ENCODE data around the gene PNP.

PNP gene

DNA sequence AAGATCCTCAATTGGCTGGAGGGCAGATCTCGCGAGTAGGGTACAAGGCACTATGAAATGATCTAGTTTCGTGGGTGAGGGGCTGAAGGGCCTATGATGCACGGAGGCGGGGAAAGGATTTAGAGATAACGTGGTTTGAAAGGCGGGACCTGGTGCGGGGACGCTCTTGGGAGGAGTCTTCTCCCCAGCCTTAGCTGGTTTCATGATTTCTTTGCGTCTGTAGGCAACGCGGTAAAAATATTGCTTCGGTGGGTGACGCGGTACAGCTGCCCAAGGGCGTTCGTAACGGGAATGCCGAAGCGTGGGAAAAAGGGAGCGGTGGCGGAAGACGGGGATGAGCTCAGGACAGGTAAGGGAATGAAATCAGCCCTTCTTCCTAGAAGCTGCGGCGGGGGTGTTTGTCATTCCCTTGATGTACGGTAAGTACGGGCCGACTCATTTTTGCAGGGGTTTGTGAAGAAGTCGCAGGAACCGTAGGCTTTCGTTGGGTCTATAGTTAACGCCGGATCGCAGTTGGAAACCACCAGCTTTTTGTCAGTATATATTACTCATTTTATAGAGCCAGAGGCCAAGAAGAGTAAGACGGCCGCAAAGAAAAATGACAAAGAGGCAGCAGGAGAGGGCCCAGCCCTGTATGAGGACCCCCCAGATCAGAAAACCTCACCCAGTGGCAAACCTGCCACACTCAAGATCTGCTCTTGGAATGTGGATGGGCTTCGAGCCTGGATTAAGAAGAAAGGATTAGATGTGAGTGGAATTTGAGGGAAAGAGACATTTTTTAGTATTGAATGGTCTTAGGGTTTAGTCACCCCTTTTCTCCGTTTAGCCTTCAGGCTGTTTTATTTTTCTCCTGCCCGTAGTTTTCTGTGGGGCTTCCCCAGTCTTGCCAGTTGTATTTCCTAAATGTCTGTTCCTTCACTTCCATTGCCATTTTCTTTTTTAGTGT is 13.6 kb upstream of the PNP start:
- DNase-seq (ENCODE audit: low read depth): no peak

DNA sequence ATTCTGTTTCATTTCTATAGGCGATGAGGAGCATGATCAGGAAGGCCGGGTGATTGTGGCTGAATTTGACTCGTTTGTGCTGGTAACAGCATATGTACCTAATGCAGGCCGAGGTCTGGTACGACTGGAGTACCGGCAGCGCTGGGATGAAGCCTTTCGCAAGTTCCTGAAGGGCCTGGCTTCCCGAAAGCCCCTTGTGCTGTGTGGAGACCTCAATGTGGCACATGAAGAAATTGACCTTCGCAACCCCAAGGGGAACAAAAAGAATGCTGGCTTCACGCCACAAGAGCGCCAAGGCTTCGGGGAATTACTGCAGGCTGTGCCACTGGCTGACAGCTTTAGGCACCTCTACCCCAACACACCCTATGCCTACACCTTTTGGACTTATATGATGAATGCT is 12.2 kb upstream of the PNP start:
- no peak for DNase-seq (ENCODE audit: low read depth)

DNA sequence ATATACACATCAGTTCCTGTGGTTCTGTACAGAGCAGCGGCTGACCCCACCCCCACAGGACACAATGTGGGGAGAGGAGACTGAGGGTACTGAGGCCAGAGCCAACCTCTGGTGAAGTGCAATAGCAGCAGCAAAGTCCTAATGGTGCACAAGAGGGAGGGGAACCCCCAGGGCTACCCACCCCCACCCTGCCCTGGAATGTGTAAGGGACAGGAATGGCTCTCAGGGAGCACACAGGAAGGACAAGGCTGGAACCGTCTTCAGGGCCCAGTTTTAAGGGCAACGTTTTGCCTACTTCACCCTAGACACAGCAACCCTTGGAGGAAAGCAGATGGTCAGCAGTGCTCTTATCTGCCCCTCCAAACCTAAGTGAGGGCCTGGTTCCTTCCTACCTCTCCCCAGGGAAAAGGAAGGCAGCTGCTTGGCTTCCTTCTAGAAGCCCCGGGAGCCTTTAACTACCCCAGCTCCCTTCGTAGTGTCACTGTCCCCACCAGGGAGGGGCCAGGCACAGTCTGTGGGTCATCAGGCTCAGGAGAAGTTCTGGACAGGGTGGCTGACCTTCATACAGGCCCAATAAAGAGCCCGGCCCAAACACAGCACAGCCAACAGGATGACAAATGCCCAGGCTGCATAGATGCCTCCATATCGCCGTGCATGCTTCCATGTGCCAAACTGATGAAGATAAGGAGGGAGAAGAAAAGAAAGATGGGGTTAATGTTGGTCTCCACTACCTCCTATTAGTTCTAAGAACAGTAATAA is 11.0 kb upstream of the PNP start:
- no peak for DNase-seq (ENCODE audit: low read depth)

DNA sequence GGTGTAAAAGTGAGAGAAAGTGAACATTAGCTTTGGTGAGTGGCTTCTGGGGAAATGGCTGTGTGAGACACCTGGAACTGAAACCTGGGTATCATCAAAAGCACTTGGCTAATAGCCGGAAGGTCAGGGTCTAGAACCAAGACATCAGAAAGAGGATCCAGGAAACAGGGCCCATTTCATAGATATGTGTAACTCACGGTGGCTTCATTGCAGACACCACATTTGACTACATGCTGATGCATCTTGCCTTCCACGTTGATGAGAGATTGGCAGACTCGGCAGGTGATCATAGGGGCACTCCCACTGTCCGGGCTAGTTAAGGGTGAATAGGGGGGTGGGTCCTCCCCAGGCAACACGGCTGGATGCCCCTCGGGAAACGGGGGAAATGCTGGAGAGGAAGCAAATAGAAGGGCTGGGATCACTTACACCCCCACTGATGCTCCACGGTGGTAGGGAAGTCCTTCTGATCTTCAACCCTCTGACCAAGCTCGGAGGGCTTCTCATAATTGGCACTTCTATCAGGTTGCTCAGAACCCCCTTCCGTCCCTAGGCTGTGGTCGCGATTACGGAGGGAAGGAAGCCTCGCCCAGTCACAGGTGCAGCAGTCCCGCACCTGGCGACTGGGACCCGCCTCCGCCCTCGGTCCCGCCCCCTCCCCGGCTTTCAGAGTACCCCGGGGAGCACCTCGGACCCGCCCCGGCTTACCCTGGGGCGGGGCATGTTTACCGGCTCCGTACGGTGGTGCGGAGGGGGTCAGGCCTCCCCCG is 8.6 kb upstream of the PNP start:
- DNase-seq (ENCODE audit: low read depth): no peak

DNA sequence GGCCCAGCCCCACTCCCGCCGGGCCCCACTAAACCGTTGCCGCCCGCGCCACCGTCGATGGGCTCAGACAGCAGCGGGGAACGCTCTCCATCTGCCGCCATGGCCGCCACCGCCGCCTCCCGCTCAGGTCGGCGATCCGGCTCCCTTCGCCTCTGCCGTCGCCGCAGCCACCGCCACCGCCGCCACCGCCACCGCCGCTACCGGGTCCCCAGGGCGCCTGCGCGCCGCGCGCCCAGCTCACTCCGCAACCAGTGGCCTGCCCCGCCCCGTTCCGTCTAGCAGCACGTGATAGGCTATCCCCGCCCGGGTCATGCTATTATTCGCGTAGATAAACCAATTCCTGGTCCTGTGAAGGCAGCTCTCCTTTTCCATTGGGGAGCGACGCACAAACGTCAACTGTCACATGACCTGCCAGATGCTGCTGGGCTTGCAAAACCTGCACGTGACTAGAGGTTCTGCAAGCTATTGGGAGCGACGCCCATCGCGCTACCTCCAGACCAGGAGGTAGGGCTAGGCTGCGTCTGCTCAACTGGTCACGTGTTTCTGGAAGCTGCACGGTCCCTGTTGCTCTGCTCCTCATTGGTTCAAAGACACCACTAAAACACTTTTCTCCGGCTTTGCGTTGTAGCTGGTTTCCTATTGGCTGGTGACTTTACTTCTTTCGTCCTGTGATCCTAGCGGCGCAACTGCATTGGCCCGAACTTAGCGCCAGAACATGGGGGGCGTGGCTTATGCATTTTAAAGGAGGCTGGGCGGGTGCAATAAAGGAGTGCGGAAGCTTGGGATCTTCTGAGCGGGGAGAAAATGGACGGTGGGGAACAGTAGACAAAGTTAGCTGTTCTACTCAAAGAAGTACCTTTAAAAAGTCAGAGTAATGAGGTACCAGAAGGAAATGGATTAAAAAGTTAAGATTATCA is 7.7 kb upstream of the PNP start, which contains the start of gene PIP4P1:
TSS of gene PIP4P1 (minus strand) at position 210 of the 917 bp plus-strand sequence. CDS start at position 101, 109 bp downstream.
- DNase-seq (ENCODE audit: low read depth): peak; percentile 99

DNA sequence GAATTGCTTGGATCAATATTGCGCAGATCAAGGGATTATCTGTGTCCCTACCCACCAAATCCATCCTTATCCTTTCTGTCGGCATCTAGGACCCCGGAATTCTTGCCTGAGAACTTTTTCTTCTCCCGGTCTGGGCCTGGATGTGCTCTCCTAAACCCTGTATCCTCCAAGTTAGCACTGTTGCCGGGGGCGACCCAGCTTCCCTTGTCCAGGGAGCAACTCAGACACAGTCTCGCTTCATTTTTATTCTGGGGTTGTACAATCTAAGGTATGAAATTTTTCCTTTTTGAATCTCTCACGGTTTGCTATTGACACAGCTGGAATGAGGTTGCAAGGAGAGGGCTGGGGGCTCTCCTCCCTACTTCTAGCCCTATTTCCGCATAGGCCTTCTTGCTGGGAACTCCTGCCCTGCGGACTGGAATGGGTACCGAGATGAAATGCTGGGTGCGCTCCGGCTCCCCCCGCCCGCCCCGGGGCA is 403 bp upstream of the PNP start:
- no peak for DNase-seq (ENCODE audit: low read depth)

DNA sequence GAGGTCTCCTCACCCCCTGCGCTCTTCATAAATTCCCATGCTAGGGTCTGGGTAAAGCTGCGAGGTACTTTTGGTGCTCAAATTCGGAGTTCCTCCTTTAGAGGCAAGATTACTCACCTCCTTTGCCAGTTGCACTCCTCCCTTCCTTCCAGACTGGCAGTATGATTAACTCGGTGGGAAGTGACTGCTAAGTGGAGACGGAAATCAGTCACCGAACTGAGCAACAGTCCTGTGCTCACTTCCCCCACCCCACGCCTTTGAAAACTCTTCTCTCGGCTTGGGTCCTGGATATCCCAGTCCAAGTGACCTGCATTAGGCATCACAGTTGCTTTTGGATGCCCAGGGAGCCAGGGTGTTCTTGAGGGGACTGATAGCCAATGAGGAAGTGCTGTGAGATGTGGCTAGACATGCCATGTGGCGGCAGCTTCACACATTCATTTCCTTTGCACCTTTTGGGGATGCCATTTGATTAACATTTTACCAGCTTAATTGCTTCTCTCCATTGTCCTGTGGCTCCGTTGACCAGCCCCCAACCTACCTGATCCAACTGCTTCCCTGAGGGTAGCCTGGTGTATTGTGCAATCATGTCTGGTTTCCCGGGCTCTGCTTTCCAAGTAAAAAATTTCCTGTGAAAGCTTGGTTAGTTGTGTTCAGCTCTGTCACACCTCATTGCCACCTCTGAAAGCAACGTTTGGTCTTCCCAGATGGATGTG is 840 bp downstream of the PNP start:
- DNase-seq (ENCODE audit: low read depth): peak; percentile 74

DNA sequence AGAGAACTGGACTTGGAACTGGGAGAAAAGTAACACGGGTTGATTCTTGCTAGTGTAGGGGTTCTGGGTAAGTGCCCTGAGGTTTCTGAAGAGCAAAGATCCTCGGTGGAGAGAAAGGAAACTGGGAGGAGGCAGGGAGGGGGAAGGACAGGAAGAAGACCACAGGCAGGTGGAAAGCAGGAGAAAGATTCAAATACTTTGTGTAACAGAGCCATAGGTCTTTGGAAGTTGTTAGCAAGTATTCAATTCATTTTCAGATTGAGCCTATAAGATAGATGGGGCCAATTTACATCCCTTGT is 1.3 kb downstream of the PNP start:
- DNase-seq (ENCODE audit: low read depth): no peak

DNA sequence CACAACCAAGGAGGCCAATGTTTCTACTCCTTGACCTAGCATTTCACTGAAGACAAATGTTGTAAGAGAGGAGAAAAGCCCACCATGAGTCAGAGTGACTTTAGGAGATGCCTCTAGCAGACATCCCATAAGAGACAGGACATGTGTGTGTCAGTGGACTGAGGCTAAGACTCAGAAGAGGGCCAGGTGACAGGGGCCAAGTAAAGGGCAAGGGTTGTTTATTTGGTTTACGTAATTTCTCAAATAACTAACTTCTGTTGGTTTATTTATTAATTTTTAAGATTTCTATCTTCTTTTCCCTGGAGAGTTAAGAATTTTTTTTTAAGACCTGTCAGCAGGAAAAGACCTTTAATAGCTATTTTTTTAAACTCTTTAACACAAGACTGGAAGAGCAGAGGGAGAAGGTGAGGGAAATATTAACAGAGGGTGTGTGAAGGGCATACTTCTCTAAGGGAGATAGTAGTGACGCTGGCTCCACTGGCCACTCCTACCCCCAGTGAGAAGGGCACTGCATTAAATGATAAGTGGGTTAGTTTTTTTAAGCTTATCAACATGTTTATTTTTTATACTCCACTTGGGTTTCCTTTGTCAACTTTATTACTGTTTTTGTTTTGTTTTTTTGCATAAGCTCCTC is 3.4 kb downstream of the PNP start:
- no peak for DNase-seq (ENCODE audit: low read depth)

DNA sequence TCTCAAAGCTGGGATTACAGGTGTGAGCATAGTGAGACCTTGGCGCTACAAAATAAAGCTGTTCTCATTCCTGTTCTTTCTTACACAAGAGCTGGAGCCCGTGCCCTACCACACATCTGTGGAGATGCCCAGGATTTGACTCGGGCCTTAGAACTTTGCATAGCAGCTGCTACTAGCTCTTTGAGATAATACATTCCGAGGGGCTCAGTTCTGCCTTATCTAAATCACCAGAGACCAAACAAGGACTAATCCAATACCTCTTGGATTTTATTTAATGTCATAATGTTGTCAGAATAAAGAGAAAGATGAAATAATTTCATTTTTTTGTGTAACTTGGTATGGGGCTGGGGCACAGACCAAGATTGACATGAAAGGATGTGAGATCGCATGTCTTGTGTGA is 7.6 kb downstream of the PNP start:
- no peak for DNase-seq (ENCODE audit: low read depth)

DNA sequence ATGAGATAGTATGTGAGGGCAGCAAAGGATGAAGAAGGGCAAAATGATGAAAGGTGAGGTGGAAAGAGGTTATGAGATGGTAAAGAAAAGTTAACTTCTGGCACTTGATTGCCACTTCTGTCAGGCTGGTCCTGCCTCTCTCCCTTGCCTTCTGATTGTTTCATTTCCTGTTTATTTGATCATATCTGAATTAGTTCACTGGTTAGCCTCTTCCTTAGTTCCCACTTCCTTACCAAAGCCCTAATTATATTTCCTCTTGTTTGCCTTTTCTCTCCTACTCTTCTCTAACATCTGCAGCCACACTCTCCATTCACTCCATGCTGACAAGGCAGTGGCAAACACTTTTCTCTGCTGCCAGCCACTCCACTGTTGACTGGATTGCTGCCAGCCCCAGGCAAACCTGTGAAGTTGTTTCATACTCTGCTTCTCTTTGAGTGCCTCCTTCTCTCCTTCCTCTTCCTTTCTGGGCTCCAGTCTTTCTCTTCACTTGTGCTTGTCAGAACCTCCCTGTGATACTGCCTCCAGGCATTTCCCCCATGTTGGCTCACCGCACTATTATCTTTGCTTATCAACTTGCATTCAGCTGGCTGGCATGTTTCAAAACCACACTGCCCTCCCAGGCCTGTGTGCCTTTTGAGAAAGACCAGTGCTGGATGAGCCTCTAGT is 8.1 kb downstream of the PNP start:
- DNase-seq (ENCODE audit: low read depth): no peak

DNA sequence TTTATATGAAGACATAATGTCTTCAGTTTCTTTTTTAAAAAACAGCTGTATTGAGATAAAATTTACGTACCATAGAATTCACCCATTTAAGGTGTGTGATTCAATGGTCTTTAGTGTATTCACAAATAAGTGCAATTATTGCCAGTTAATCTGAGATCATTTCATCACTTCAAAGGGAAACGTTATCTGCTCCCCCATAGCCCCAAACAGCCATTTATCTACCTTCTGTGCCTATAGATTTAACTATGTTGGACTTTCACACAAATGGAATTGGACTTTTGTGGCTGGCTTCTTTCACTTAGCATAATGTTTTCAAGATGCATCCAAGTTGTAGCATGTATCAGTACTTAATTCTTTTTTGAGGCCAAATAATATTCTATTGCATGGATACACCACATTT is 9.7 kb downstream of the PNP start:
- no peak for DNase-seq (ENCODE audit: low read depth)

DNA sequence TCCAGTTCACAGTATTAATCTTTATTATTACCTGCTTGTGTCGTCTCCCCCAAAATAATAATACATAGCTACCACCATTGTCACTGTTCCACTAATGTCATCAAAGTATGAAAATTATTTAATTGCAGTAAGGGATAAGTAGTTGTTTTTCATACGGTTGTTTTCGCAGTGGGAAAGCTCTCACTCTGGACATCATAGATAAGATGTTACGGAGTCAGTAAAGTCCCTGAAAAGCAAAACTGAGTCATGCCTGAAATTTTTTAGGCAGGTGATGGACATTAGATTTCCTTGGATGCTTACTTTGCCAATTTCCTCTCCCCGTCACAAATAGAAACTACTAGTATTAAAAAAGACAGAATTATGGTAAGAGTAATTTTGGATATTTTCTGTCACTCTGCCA is 13.2 kb downstream of the PNP start:
- DNase-seq (ENCODE audit: low read depth): no peak

DNA sequence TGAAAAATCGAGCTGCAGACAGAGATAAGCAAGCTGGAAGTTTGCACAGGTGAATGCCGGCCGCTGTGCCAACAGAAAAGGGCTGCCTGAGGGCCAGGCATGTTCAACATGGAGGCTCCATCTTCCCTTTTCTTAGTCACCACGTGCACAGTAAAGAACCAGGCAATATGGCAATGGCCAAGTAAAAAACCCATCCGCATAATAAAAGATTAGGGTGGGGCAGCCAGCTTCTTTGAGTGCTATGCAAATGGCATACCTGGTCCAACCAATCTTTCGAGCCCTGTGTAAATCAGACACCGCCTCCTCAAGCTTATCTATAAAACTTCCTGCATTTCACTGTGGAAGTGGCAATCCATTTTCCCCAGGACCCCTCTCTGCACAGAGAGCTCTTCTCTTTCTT is 16.7 kb downstream of the PNP start:
- no peak for DNase-seq (ENCODE audit: low read depth)

DNA sequence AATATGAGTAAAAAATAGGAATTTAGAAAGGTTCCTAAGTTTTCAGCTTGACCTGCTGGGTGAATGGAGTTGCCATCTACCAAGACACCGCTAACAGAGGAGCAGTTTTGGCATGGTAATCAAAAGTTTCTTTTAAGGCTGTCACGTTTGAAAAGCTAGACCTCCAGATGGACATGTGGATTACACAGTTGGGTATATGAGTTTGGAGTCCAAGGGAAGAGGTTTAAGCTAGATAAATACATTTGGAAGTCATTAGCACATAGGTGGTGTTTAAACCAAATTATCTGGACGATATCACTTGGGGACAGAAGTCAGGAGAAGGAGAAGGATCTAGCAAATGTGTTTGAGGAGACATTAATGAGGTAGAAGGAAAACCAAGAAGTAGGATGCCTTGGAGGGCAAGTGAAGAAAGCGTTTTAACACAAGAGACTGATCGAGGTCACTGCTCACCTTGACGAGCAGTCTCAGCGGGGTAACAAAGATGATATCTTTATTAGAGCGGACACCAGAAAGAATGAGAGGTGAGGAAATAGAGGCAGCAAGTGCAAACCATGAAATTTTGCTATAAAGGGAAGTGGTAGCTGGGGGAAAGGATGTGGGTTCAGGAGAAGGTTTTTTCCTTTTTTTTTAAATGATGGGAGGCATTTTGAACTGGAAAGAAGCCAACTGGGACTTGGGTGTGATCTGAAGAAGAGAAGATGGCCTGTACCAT is 17.6 kb downstream of the PNP start:
- DNase-seq (ENCODE audit: low read depth): no peak

DNA sequence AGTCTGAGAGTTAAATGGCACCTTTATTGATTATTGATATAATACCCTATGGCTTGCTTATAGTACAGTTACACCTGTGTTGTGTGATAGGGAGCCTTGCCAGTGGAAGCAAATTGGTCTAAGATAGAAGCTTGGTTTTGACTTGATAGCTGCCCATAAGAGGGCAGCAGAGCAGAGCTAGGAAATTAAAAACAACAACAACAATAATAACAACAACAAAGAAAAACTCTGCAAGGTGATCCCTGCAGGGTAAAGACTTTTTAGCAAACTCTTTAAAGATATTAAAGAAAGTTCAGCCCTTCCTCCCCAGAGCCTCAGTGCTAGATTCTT is 18.2 kb downstream of the PNP start:
- DNase-seq (ENCODE audit: low read depth): no peak

DNA sequence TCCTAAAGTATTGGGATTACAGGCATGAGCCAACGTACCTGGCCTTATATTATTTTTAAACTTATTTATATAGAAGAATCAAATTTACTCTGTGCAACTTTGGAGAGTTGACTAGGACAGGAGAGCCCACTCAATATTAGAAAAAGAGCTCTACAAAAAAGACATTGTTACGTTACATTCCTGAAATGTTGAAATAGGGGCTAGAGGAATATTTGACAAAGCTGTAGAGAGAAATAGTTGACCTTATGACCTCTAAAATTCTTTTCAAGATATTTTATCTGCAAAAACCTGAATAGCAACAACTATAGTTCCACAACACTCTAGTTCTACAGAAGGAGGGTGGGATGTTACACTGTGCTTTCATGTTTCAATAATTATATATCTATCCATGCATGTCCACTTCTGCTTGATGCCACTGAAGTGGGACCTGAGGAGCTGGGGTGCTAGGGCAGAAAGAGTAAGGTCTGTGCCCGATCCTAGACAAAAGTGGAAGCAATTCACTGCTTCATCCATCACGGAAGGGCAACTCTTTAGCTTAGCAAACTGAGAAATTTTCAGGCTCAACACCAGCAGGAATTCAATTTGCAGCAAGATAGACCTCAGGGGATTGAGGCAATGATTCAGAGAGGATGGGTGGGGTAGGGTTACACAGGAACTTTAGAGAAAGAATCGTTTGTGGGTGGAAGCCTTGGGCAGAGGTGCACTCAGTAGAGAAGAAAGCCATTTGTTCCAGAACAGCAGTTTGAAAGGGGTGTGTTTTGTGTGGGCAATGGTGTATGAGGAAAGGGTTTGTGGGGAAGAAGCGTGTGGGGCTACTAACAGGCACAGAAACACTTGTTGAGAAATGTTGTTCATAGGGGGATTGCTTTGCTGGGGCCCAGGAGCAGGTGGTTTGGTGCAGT is 20.1 kb downstream of the PNP start:
- DNase-seq (ENCODE audit: low read depth): no peak

DNA sequence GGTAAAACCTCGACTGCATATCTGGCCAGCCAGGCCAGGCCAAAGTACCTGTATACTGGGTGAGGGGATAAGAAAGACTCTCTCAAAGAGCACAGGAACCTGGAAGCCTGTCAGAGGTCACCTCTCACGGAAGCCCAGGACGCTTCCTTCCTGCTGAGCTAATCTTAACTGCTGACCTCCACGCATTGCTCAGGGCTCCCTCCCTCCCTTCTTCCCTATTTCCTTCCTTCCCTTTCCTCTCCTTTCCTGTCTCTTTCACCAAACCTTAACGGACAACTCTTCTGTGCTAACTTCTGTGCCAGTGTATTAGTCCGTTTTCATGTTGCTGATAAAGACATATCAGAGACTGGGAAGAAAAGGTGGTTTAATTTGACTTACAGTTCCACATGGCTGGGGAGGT is 21.4 kb downstream of the PNP start:
- DNase-seq (ENCODE audit: low read depth): no peak

All from HS-27A (cell line).